ENCODE measurements around the gene NR5A2.

NR5A2 gene

DNA sequence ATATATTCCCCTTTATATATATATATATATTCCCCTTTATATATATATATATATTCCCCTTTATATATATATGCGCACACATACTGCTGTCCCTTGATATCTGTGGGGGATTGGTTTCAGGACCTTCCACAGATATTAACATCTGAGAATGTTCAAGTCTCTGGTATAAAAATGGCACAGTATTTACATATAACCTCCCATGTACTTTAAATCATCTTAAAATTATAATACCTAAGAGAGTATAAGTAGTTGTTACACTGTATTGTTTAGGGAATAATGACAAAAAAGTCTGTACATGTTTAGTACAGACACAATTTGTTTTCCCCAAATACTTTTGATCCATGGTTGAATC is 45.8 kb downstream of the NR5A2 start:
- no peak for DNase-seq (ENCODE audit: low read depth)

DNA sequence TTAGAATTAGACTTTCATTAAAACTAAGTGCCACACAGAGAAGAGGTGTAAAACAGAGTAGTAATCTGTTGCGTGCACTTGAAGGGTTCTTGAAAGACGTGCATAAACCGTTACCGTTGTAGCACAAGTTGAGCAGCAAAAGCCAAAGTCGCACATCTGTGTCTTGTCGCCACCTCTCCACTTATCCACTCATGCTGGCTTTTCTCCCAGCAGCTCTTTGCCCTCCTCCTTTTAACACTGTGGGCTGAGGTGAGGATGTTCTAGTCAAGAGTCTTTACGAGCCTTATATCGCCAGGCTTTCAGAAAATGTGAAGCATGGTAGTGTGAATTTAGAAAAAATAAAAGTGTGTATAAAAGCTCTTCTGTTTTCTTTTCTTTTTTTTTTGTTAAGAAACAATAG is 48.0 kb downstream of the NR5A2 start:
- no peak for DNase-seq (ENCODE audit: low read depth)

DNA sequence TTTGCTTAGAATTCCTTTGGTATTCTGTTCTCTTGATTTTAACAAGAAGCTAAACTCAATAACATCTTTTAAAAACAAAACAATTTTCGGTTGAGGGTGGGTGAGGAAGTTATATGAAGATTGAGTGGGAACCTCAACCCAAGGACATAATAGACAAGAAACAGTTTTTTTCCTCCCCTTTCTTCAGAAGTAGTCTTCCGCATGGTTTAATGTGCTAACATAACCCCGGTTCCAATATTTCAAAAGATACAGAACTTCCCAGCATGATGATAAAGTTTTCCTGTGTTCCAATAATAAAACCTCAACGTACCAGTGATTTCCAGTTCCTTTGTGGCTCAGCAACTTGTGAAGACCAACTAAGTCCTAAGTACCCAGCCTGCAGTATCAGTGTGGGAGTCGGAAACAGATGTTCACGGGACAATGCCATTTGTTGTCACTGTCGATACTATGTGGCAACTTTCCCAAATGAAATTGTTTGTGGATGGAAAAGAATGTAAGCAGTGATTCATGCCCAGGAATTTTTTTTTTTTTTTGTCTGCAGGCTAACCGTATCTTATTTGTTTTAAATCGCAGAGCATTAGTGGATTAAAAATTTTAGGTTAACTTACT is 48.5 kb downstream of the NR5A2 start:
- DNase-seq (ENCODE audit: low read depth): no peak

DNA sequence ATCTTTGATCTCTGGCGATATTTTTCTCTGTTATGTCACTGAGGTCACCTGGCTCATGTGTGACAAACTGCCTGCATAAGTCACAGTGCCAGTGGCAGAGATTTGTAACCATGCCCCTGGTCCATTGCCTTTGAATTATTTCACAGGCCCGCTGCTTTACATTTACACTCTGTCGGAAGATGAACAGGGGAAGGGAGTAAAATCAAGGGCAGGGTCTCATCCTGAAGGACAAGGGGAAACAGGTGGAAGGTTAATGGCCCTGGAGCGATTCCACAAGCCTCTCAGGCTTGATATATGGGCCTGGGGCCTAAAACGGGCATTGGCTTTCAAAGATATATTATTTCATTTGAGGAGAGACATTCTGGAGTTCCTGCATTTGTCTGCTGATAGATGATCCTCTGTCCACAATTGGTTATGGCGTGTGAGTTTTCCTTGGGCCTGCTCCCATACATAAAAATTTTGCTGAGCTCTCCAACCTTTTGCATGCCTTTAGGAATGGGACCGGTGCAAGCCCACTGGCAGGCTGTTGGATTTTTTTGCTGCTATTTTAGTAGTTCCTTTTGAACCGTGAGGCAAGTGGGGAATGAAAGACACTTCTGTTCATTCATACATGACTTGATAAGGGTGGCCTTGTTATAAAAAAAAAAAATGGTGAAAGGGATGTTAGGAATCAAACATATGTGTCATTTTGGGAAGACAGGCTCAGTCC is 51.9 kb downstream of the NR5A2 start:
- no peak for DNase-seq (ENCODE audit: low read depth)

DNA sequence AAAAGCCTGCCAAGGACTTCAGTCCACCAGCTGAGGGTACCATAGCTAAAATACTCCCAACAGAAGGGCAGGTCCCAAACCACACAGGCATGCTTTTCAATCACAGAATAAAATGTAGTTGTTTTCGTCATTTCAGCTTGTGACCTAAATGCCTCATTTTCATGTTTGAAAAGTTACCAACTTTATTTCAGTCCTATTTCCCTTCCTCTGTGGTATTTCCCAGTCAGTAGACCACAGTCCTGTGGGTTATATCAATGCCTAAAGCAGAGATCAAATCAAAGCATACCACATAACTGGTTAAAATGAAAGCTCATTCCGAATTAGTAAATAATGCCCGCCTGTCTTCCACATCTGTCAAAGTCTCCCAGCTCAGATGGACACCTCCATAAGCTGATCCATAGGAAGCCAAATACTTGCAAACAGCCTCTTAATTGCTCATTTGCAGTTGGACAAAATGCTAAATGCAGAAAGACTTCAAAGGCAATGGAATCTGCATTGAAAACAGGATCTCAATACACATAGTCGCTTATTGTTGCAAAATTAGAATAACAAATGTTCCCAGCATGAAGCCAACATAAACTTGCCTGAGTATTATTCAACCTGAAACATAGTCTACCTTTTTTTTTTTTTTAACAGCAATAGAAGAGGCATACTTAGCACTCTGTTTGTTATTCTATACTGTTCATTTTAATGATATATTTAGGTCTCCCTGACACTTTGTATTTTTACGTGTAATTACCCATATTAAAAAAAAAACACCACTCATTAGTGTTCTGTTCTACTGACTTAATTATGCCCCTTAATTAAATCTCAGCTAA is 53.9 kb downstream of the NR5A2 start:
- DNase-seq (ENCODE audit: low read depth): no peak

DNA sequence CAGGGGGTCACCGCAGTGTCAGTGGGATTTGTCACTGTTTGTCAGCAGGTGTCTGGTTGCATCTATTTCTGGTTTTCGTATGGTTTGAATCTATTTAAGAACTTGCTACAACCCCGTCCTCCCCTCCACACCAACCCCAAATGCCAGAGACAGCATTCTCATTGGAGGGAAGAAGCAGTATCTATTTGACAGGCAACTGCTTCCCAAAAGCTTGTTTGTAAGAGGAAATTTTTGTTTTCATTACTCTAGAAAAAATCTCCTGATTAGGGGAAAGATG is 54.4 kb downstream of the NR5A2 start:
- DNase-seq (ENCODE audit: low read depth): no peak

DNA sequence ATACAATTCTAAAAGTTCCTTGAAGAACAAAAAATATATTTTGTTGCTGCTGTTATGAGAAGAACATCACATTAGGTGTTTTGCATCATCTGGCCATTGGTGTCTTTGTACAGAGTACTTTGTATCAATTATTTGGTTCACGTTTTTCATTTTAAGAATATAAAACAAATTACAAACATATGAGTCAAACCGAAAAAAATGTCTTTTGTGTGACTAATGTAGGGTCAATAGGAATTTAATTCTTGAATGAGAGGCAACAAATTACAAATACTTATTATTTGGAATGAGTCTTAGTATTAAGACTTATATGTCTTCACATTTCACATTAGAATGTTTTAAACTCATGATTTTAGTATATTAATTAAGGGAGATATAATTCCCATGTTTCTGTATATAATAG is 54.8 kb downstream of the NR5A2 start:
- DNase-seq (ENCODE audit: low read depth): no peak

DNA sequence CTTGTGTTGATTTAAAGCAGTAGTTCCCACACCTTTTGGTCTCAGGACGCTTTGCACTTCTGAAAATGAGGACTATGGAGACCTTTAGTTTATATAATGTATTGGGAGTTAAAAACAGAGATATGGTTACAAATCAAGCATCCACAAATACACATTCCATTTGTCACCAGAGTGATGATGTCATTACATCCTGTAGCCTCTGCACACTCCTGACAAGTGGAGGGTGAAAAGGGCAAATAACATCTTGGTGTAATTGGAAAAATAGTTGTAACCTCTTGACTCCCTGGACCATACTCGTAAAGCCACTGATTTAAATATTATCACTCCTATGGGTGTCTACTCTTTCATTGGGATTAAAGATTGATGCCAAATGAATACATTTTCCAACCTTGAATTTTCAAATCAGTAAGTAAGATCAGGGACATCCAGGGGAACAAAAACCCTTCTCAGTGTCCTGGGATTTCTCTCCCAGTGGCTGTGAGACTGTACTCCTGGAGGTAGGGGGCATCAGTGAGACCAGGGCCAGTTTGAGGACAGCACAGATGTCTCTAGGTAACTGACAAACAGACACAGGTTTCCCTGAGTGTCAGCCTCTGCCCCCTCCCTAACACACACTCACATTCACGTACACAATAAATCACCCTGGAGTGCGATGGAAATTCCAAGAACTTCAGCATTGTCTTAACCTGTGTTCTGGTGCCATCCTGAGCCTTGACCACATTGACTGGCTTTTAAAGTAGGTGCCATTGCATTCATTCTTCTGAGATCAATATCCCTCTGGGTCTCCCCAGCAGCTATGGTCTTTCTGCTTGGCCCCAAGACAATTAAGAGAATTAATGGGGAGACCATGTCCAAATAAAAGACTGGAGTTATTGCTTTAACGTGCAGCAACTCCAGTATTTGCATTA is 63.0 kb downstream of the NR5A2 start:
- DNase-seq (ENCODE audit: low read depth): no peak

DNA sequence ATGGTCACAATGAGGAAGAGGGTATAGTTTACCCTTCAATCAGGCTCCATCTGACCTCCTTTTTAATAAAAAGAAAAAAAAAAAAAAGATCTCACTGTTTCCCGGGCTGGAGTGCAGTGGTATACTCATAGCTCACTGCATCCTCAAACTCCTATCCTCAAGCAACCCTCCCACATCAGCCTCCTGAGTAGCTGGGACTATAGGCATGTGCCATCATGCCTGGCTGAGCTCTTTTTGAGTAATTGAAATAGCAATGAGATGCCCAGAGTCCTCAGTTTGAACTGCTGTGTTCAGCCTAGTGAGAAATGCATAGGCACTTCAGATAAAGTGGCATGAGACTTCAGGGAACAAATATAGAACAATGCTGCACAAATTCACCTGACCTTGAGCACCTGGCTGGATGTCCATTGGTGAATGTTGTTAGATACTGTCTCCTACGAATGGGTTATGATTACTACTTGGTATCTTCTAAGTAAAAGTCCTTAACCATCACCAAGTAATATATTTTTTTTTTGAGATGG is 67.6 kb downstream of the NR5A2 start:
- no peak for DNase-seq (ENCODE audit: low read depth)

DNA sequence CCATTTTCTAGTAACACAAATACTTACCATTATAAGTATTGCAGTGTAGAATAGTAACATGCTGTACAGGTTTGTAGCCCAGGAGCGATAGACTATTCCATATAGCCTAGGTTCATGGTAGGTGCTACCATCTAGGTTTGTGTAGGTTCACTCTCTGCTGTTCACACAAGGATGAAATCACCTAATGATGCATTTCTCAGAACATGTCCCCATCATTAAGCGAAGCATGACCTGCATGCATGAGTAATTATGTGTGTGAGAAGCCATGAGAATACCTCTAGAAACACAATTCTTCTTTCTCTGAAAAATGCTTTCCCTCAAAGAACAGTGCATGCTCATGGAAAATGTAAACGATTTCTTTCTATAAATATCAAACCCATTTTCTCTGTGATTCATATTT is 69.3 kb downstream of the NR5A2 start:
- DNase-seq (ENCODE audit: low read depth): no peak

DNA sequence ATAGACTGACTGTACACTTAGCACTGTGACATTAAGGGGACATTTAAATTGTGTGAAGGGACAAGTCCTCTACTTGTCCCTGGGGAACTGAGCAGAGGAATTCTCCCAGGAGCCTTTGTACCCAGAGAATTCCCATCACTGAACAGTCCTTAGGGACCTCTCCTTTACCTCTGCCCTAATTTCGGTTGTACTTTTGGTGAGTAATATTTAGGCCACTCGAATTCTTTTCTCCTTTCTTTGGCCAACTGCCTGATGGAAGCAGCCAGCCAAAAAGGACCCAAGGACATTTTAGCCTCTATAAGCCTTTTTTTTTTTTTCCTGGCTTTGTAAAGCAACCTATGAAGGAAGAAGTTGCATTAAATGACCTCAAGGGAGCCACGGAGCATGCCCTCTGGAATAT is 71.5 kb downstream of the NR5A2 start:
- DNase-seq (ENCODE audit: low read depth): no peak

DNA sequence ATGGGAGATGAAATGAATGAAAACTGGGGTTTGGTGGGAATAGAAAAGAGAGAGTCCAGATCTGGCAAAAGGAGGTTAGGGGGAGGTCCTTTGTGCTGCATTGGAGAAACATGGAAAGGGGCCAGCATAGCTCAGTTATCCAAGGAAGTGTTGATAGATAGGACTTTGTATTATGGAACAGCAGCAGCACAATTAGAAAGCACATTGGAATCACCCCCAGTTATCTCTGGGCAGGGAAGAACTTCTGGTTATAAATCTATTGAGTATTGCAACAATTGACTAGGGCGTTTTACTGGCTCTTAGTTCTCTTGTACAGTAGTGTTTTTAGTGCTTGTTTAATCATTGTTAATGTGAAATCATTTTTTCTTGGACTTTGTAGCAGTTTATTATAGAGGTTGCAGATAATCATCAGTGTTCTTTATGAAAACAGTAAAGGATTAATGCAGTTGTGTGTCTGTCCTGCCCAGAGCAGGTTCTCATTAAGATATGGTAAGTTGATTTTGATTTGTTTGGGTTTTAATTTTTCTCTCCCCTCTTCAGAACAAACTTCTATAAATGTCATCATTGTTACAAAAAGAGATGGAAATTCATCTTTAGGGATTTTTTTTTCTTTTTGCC is 76.6 kb downstream of the NR5A2 start:
- DNase-seq (ENCODE audit: low read depth): no peak

DNA sequence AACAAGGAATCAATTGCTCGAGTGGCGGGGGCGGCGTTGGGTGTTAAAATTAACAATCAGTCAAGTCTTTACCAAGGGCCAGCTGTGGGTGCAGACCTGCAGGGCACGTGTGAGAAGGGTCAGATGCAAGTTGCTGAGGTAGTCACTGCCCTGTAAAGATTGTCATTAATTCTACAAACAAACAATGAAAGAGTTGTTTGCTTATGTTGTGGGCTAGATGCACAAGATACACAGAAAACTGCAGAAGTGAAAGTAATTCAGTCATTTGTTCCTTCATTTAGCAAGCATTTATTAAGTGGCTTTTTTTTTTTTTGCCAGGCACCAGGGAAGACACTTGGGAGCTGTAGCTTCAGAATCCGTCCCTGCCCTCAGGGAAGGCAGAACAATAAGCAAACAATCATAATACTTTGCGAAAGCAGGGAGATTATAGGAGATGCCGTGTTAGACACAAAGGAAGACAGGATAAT is 79.5 kb downstream of the NR5A2 start:
- no peak for DNase-seq (ENCODE audit: low read depth)

DNA sequence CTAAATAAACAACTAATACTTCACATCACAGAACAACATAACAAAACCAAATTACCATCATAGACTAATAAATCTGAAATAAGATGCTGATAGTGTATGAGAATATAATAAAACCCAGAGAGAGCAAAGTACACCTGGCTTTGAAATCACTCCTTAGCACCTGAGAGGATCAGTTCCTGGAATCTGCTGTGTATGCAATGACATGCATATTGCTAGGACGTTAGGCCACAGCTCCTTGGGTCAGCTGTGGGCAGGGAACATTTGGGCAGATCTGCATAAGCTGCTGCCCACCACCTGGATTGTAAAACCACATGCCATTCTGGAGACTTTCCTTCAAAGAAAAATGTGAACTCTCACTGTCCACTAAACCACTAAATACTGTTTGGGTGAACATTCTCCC is 81.1 kb downstream of the NR5A2 start:
- DNase-seq (ENCODE audit: low read depth): no peak

DNA sequence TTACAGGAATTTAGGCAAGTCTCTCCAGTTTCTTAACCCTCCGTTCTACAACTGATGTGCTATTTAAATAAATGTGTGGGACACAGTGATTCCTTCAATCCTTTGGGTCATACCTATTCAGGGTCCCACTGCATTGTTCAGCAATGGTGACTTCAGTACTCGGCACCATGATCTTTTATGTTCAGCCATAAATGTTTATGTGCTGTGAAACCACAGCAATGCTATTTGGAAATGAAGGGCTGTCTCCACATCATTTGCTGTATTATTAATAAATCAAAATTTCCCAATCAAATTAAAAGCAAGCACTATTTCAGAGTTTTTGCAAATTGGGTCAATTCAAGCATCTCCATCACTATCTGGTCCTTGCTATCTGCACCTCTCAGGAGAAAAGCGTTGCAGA is 84.8 kb downstream of the NR5A2 start:
- DNase-seq (ENCODE audit: low read depth): no peak

DNA sequence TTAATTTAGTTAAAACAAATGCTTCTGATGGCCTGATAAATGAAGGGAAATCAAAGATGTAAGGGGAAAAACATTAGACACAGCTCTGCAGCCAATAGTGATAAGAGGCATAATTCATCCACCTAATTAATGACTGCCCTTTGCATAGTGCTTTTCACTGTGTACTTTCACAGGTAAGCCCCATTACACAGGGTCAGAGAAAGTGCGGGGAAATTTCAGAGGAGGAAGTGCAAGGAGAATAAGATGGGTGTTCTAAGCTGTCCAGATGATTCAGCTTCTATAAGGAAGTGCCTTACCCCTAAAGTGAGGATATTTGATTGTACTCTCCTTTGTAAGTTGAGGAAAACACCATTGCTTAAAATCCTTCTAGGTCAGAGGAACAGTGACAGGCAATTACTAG is 88.0 kb downstream of the NR5A2 start:
- DNase-seq (ENCODE audit: low read depth): no peak

DNA sequence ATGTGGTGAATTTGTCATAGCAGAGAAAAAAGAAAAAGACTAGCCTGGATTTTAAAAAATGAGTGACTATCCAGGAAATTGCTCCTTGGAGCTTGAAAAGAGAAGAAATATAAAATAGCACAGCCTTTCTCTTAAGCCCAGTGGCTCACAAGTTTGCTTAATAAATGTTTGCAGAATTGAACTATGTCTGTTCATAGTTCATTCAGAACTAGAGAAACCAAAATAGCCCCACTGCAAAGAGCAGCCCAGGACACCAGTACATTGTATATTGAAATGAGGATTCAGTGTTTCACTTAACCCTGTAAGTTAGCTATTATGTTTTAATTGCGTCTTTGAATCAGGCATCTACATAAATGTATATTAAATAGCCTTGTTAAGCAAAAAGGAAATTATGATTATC is 88.8 kb downstream of the NR5A2 start:
- DNase-seq (ENCODE audit: low read depth): no peak

DNA sequence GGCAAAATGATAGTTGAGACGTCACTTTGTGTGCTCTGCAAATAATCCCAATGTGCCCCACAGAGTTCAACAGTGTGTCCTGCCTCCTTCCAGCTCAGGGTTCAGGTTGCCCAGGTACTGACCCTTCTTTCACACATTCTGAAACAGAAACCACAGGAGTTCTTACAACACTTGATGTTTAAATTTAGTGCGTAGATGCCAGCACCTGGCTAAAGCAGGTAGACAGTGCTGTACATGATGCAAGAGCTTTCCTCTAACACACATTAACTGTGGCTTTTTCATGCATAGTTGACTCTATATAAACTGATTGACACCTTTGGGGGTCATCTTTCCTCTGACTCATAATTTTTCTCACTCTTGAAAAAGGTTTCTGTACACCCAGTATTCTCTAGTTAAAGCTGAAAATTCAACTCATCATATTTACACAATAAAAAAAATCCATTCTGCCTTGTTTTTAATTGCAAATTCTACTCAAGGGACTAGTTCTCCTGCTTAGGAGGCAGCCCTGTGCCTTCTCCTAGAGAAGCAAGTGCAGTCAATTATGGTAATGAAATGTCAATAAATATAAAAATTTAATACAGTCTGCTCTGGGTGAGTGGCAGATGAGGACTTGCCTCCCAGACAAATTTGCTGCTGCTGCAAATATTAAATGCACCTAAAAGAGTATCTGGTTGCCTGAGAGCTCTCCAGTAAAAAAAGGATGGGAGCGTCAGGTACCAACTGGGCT is 91.4 kb downstream of the NR5A2 start:
- DNase-seq (ENCODE audit: low read depth): no peak

DNA sequence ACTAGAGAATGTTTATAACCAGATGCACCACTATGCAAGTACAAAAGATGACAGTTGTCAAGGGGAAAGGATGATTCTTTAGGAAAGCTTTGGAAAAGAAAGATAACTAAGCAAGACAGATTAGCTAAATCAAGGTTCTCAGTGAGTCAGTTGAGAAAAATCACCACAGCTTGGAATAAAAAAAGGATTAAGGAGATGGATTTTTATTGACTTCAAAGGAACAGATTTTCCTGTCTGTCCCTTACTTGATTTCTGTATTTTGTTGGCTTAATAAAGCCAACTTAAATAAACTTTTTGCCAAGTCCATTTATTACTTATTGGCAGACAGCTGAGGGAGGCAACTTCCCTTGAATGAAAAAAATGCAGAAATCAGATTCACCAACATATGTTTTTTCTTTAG is 93.9 kb downstream of the NR5A2 start:
- DNase-seq (ENCODE audit: low read depth): no peak

DNA sequence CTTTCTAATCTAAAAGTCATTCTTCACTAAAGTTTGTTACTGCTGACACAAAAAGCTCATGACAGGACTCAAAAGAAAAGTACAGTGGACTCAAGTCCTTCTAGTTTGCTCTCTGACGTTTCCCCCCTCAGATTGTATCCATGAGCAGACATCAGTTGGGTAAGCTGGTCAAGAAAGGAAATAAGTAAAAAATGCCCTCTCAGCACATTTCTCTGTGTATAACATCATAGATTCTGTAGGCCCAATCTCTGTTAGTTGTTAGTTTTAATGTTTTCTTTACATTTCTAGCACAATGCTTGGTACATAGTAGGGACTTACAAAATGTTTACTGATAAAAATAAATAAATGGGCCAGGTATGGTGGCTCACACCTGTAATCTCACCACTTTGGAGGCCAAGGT is 96.8 kb downstream of the NR5A2 start:
- DNase-seq (ENCODE audit: low read depth): no peak

DNA sequence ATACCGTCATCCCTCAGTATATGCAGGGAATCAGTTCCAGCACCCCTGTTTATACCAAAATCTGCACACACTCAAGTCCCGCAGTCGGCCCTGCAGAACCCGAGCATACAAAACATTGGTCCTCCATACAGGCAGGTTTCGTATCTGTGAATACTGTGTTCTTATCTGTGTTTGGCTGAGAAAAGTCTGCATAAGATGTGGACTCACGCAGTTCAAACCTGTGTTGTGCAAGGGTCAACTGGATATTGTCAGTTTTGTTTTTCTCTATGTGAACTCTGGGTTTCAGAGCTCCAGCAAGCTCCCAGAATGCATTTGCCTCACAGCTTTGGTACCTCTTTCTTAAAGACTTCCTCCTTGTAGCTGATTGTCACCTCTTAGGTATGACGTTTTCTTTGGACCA is 100.6 kb downstream of the NR5A2 start:
- no peak for DNase-seq (ENCODE audit: low read depth)

Data from stimulated activated CD8-positive, alpha-beta memory T cell treated with anti-CD3 and anti-CD28 coated beads, Interleukin-15, amount 100 ng/mL, for 24 hours (primary cell).